Measurements from ENCODE around the gene TACC2. TPM values are rescaled to one million over a fixed set of nuclear protein-coding genes. Genes with fewer than 3 reads are reported as not detected.

The TACC2 gene
- total RNA-seq, 1 donor from 2014 or later: 71.2 TPM

DNA sequence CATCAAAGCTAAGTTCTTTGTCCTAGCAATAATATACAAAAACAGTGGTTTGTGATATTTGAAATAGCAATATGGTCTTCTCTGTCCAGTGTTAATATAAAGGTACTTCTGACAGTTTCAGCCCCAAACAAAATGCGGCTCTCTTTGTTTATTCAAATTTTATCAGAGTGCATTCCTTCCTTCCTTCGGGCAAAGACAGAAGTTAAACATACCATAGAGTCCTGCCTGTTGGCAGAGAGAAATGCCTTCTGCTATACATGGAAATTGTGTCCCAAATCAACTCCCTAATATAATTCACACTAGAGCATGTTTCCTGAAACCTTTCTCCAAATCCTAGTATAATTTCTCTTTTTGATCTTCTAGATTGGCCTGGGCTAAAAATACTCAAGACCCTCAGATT, 39.9 kb upstream of the TACC2 start:
- H3K4me3 Mint-ChIP-seq: no peak overlapping the region
- peaks cover 18% of the 10 kb centered on the region for H3K36me3 Mint-ChIP-seq
- H3K9me3 Mint-ChIP-seq: no peaks in the 10 kb centered on the region
- H3K27ac Mint-ChIP-seq: no peak overlapping the region
- H3K4me1 Mint-ChIP-seq (ENCODE audit: unreplicated experiment): peaks cover 10% of the 10 kb centered on the region
- TF ChIP-seq, protein P1, sequence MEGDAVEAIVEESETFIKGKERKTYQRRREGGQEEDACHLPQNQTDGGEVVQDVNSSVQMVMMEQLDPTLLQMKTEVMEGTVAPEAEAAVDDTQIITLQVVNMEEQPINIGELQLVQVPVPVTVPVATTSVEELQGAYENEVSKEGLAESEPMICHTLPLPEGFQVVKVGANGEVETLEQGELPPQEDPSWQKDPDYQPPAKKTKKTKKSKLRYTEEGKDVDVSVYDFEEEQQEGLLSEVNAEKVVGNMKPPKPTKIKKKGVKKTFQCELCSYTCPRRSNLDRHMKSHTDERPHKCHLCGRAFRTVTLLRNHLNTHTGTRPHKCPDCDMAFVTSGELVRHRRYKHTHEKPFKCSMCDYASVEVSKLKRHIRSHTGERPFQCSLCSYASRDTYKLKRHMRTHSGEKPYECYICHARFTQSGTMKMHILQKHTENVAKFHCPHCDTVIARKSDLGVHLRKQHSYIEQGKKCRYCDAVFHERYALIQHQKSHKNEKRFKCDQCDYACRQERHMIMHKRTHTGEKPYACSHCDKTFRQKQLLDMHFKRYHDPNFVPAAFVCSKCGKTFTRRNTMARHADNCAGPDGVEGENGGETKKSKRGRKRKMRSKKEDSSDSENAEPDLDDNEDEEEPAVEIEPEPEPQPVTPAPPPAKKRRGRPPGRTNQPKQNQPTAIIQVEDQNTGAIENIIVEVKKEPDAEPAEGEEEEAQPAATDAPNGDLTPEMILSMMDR (conservative IDR thresholded peaks at IDR 0.05): no peak
- DNase-seq (ENCODE audit: extremely low spot score, unreplicated experiment): no peak
- H3K27me3 Mint-ChIP-seq: no peaks in the 10 kb centered on the region

DNA sequence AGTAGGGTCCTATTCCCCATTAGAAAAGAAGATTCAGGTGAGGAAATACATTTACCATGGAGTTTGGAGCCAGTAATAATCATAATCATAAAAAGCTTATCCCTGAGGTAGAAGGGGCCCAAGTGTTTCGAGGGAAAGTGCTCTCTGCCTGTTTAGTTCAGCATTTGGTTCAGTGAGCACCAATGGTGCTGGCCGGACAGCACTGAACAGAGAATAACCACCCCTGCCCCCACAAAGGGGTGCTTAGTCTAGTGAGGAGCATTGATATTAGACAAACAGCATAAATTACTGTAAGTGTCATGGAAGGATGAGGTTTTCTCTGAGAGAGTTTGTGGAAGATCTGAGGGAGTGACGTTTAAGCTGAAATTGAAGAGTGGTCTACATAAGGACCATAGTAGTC, 39.5 kb upstream of the TACC2 start:
- no peak overlapping the region for H3K27ac Mint-ChIP-seq
- H3K27me3 Mint-ChIP-seq: no peaks in the 10 kb centered on the region
- no peak overlapping the region for H3K4me3 Mint-ChIP-seq
- H3K4me1 Mint-ChIP-seq (ENCODE audit: unreplicated experiment): peaks cover 10% of the 10 kb centered on the region
- no peaks in the 10 kb centered on the region for H3K9me3 Mint-ChIP-seq
- no peak for DNase-seq (ENCODE audit: extremely low spot score, unreplicated experiment)
- TF ChIP-seq, protein P1 (conservative IDR thresholded peaks at IDR 0.05): no peak
- peaks cover 18% of the 10 kb centered on the region for H3K36me3 Mint-ChIP-seq

DNA sequence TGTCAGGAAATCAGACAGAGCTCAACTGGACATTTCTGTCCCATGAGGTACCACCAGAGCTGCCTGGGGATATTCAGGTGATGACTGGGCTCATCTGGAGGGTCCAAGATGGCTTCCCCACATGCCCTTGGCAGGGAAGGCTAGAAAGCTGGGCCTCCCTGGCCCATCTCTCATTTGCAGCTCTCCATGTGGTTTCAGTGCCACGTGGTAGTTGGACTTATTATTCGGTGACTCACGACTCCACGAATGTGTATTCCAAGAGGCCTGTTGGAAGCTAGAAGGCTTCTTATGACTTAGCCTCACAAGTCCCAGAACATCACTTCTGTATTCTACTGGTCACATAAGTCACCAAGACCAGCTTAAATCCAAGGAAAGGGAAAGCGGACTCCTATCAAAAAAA, 36.7 kb upstream of the TACC2 start:
- Mint-ChIP-seq H3K4me3 (no peak overlapping the region), H3K27me3 (no peaks in the 10 kb centered on the region), H3K36me3 (peaks cover 36% of the 10 kb centered on the region), H3K4me1 (ENCODE audit: unreplicated experiment) (peaks cover 10% of the 10 kb centered on the region), H3K9me3 (no peaks in the 10 kb centered on the region), H3K27ac (no peak overlapping the region)
- TF ChIP-seq, protein P1 (conservative IDR thresholded peaks at IDR 0.05): no peak
- DNase-seq (ENCODE audit: extremely low spot score, unreplicated experiment): no peak

DNA sequence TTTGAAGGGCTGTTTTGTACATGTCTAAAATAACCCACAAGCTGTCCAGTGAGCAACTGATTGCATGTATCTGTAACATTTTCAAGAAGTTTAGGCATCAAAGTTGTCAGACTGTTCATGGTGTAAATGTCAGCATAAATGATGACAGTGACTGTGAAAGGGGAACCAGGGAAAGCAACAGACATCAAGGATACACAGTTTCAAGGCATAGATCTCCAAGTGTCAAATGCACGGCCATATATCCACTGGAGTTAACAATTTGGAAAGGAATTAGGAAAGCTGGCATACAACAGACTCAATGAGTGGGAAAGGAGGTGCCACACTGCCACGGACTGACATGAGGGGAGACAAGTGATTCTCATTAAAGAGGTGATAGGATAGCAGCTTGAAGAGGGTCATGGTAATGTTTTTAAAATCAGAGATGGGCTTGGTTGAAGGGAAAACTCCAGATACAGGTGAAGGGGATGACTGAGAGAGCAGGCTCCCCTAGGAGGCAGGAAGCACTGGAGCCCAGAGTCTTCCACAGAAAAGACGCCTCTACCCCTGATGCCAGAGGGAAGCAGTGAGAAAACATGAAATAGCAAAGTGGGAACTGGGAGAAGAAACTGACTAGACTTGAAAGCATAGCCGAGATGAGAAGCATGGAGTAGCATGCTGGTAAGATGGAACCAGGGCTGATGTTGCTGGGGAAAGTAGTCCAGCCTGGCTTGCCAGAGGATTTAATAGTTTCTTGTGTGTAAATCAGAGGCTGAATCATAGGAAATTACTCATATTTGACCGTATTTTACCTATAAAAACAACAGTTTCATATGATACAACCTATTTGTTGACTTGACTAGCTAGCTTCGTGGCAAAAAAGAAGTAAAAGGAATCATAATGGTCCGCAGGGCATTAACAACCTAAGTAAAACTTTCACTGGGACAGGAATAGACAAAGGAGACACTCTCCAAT, 32.6 kb upstream of the TACC2 start:
- no peak overlapping the region for H3K27ac Mint-ChIP-seq
- H3K27me3 Mint-ChIP-seq: no peaks in the 10 kb centered on the region
- peaks cover 35% of the 10 kb centered on the region for H3K36me3 Mint-ChIP-seq
- DNase-seq (ENCODE audit: extremely low spot score, unreplicated experiment): no peak
- H3K4me1 Mint-ChIP-seq (ENCODE audit: unreplicated experiment): no peaks in the 10 kb centered on the region
- H3K9me3 Mint-ChIP-seq: no peaks in the 10 kb centered on the region
- H3K4me3 Mint-ChIP-seq: no peak overlapping the region
- TF ChIP-seq, protein P1 (conservative IDR thresholded peaks at IDR 0.05): no peak

DNA sequence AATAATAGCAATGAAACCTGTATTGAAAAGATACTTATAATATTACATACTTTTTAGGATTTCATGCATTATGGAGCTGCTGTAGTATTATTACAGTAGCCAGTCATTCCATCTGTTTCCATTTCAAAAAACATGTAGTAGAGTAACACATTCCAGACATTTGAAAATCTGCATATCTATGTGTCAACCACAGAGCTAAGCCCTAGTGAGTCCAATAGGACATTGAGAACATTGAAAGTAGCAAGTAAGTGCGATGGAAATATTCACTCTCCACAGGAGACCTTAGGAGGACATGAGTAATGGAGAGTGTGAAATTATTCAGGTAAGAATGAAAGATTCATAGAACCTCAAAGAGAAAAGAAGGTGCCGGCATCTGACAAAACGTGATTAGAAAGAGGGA, 29.3 kb upstream of the TACC2 start:
- DNase-seq (ENCODE audit: extremely low spot score, unreplicated experiment): no peak
- H3K36me3 Mint-ChIP-seq: peaks cover 31% of the 10 kb centered on the region
- H3K9me3 Mint-ChIP-seq: no peaks in the 10 kb centered on the region
- TF ChIP-seq, protein P1 (conservative IDR thresholded peaks at IDR 0.05): no peak
- H3K27ac Mint-ChIP-seq: no peak overlapping the region
- H3K27me3 Mint-ChIP-seq: no peaks in the 10 kb centered on the region
- H3K4me3 Mint-ChIP-seq: no peak overlapping the region
- H3K4me1 Mint-ChIP-seq (ENCODE audit: unreplicated experiment): no peaks in the 10 kb centered on the region
